ELR (cell line): Measurements from ENCODE around the gene ZSWIM3.
"Not testable (repeated sequence)": the region's sequence is repeated elsewhere in the genome, so short reads cannot be mapped to it uniquely, and the experiment has no call there.

ENCODE experiments used
- DNase-seq: peaks from one replicate; pipeline ENCODE4 v3.0.0-alpha.2; 2015; ENCODE audit warnings: low read depth

Gene ZSWIM3

GRCh38 chr20:45857114-45857881 is at the start of gene ZSWIM3, which contains the start of gene ACOT8:
TSS of gene ZSWIM3 (plus strand) at chr20:45857614. CDS start at chr20:45857826, 212 bp downstream.
TSS of gene ACOT8 (minus strand) at chr20:45857392. CDS start at chr20:45857315, 77 bp downstream.
- DNase-seq, result peak; percentile 100

DNA sequence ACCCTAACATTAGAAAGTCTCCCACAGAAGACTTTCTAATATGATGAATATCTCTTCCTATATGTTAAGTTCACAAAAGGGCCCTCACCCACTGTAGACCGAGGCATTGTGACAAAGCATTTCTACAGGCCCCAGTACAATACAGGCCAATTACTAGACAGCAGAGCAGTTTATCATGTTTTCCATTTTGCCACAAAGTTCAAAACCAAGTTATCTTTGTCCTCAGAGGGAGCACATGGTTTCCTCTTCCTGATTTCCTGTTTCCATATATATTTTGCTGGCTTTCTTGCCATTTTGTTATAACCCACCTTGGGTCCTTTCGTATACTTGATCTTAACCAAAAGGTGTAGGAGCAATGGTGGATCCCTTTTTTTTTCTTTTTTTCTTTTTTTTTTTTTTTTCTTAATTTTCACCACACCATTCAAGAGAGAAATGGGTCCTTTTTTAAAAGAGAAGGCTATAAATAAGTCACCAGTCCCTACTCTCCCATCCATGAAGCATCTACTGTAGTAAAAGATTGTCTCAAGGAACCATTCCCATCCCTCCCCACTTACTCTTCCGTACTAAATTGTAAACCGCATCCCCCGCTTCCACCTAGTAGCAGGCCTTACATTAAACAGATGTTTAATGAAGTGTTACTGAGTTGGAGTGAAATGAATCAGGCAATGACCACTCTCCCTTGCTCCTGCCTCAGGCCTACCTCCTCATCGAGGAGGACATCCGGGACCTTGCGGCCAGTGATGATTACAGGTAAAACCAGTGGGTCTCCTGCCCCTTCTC is 47.0 kb upstream of the ZSWIM3 start:
- no peak for DNase-seq

DNA sequence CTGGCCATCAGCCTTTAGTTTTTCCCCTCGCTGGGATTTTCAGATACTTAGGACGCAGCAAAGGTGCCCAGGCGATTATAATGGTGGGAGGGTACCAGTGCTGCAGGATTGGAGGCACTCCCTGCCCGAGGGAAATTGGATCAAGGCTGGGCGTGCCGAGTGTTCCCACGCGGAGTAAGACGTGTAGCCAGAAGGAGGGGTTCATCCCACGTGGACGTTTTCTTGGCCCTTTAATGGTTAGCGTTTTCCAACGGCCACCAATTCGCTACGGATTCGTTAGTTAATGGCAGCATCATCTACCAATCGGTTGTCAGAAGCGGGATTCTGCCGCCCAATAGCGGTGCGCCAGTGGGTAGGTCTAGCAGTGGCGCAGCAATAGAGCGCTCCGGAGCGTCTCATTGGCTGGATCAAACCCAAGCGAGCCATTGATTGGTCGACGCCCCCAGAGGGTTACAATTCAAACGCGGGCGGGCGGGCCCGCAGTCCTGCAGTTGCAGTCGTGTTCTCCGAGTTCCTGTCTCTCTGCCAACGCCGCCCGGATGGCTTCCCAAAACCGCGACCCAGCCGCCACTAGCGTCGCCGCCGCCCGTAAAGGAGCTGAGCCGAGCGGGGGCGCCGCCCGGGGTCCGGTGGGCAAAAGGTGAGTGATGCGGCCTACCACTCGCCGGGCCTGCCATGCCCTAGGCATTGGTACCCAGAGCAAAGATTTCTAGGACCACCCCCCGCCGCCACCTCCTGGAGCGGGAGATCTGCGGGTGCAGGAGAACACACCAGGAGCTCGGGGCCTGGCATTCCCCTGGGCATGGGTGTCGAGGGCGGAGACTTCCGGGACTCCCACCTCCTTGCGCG is 45.0 kb upstream of the ZSWIM3 start, which contains the start of gene UBE2C:
Gene UBE2C (plus strand): TSS at position 488 of the 849 bp plus-strand sequence. CDS start 52 bp downstream, at position 540.
- DNase-seq, result peak; percentile 100

DNA sequence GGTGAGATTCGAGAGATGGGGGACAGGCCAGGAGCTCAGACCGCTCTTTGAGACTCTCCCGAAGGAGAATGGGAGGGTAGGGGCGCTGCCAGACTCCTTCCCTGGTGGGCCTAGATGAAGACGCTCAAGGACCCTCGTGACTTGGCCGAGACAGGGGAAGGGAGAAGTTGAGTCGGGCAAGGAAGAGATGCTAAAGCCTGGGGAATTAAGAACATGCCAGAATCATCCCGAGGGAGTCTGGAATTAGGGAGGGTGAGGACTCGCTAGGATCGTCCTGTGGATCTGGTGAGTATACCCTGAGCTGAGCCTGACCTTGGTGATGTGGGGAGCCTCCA is 44.4 kb upstream of the ZSWIM3 start:
- no peak for DNase-seq

GRCh38 chr20:45813489-45813888 is 43.9 kb upstream of the ZSWIM3 start:
- no peak for DNase-seq

GRCh38 chr20:45814314-45814713 is 43.1 kb upstream of the ZSWIM3 start:
- DNase-seq, result no peak

GRCh38 chr20:45816951-45817350 is 40.5 kb upstream of the ZSWIM3 start:
- DNase-seq, result peak; percentile 43

DNA sequence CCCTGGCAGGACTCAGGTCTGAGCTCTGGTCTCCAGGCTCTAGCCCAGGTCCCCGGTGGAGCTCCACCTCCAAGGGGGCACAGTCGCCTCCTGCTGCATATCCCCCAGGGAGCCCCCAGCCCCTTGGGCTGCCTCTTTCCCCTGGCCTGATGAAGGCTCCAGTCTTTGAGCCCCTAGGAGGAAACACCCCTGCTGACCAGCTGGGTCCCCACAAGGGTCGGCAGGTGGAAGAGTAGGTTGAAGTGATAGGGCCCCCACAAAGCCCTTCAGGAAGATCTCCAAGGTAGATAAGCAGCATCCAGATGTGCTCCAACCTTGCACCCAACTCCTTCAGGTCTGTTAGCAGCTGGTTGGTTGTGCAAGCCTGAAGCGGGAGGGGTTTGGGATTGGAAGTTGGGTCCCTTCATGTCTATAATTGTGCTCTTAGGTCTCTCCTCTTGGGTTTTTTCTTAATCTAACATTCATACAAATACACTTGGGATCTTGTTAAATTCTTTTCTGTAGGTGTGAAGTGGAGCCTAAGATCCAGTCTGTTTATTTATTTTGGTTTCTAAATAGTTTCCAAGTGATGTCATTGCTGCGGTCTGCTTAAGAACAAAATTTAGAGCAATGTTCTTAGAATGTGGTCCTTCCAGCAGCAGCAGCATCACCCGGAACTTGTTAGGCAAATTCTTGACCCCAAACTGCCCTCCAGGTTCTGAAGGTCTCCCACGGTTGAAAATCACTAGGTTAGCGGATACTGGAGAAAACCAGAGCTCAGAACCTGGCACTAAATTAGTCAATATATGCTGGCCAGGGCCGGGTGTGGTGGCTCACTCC is 39.8 kb upstream of the ZSWIM3 start:
- peak; percentile 91 for DNase-seq

- DNase-seq, result no peak
These were observed 39.2 kb upstream of the ZSWIM3 start for GRCh38 chr20:45818239-45818638.

- no peak for DNase-seq
These were observed 37.9 kb upstream of the ZSWIM3 start for GRCh38 chr20:45819466-45819865.

DNA sequence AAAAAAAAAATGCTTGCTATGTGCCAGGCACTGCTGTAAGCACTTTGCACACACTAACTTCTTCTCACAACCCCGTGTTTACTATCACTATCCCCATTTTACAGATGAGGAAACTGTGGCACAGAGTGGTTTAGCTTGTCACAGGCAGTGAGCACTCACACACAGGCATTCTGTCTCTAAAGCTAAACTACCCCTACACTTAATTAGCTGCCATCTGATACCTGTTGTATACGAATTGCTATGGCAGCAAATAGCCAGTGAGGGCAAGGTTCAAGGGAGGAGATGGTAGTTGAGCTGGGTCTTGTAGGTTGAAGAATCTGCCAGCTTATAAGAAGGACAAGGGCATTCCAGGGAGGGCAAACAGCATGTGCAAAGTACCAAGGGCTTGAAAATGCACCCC is 35.5 kb upstream of the ZSWIM3 start:
- no peak for DNase-seq

GRCh38 chr20:45822857-45823256 is 34.6 kb upstream of the ZSWIM3 start:
- DNase-seq, result peak; percentile 70

DNA sequence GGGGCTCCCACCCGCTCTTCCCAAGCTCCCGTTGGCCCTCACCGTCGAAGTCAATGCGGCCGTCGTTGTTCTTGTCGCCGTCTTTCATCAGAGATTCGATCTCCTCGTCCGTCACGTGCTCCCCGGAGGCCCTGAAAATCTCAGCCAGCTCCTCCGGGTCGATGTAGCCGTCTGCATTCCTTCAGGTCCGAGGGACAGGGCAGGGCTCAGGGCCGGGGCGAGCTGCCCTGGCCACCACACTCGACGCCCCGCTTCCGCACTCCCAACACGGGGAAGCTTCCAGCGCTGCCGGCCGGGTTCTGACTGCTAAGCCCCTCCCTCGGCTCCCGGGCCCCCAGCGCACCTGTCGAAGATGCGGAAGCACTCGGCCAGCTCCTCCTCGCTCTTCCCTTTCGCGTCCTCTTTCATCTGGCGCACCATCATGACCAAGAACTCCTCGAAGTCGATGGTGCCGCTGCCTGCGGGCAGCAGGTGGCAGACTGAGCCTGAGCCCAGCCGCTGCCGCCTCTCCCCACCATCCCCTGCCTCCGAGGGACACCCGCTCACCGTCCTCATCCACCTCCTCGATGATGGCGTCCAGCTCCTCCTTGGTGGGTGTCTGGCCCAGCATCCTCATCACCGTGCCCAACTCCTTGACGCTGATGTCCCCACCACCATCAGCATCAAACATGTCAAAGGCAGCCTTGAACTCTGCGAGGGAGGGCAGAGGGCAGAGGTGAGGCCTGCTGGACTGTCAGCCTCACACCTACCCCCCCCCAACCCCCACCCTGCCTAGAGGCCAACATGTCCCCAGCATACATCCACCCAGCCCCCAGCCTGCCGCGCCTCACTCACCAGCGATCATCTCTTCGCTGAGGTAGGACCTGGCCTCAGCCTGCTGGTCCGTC is 33.2 kb upstream of the ZSWIM3 start:
- DNase-seq, result peak; percentile 60

GRCh38 chr20:45826381-45827019 is 30.9 kb upstream of the ZSWIM3 start:
- DNase-seq, result peak; percentile 50

- DNase-seq, result no peak
These were observed 30.3 kb upstream of the ZSWIM3 start, which contains the start of gene TNNC2 for GRCh38 chr20:45827030-45827652. TSS of gene TNNC2 (minus strand) at chr20:45827312. CDS start at chr20:45827248, 64 bp downstream.

DNA sequence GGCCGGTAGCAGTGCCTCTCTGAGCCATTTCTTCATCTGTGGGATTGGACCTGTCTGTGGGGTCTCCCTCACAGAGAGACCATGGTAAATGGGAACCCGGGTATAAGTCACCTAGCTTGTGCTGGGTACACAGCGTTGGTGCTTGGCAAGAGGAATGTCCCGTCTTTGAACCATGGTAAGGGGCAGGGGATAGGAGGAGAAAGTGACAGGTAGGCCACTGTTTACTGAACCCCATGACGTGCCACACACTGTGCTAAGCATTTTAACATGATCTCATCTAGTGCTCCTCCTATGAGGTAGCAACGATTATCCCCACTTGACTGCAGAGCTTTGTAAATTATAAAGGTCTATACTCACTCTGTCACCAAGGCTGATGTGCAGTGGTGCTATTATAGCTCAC is 29.7 kb upstream of the ZSWIM3 start:
- DNase-seq, result no peak

GRCh38 chr20:45828589-45828988 is 28.8 kb upstream of the ZSWIM3 start:
- DNase-seq, result no peak

GRCh38 chr20:45829673-45830106 is 27.7 kb upstream of the ZSWIM3 start:
- DNase-seq, result not testable (repeated sequence)

DNA sequence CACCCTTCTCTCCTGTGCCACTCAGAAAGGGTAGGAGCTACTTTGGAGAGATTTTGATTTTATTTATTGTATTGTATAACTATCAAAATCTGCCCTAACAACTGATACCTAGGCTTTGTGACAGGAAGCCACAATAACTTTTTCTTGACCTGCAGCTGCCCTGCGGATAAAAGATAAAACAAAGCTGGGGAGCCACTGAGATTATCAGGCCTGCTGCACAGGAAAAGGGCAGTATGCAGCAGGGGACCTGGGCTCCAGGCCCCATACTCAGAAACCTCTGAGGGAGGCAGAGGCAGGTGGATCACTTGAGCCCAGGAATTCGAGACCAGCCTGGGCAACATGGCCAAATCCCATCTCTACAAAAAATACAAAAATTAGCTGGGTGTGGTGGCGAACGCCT is 24.8 kb upstream of the ZSWIM3 start:
- no peak for DNase-seq
